ENCODE results near the gene COL19A1.

DNA sequence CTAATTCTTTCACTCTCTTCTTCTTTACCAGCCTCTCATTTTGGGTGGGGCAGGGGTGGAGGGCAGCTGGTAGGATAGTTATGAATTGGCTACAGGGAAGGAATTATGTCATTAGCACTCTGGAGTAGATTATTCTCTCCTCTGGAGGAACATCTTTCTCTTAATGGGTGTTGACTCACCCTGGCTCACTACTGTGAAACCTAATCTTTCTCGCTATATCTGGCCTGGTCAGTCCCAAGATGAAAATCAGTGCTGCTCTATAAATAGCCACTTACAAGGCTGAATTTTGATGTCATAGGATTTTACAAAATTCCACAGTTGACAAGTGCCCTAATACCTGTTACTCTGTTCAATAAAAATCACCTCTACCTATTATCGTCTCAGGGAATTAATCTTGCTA lies 285.3 kb downstream of the COL19A1 start:
- TF ChIP-seq, protein P1, sequence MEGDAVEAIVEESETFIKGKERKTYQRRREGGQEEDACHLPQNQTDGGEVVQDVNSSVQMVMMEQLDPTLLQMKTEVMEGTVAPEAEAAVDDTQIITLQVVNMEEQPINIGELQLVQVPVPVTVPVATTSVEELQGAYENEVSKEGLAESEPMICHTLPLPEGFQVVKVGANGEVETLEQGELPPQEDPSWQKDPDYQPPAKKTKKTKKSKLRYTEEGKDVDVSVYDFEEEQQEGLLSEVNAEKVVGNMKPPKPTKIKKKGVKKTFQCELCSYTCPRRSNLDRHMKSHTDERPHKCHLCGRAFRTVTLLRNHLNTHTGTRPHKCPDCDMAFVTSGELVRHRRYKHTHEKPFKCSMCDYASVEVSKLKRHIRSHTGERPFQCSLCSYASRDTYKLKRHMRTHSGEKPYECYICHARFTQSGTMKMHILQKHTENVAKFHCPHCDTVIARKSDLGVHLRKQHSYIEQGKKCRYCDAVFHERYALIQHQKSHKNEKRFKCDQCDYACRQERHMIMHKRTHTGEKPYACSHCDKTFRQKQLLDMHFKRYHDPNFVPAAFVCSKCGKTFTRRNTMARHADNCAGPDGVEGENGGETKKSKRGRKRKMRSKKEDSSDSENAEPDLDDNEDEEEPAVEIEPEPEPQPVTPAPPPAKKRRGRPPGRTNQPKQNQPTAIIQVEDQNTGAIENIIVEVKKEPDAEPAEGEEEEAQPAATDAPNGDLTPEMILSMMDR (conservative IDR thresholded peaks at IDR 0.05): no peak
- no peak for TF ChIP-seq EZH2 (IDR thresholded peaks at IDR 0.05; ENCODE audit: low read depth)

All from PC-9 (cell line).